ENCODE measurements around the gene PPP1R3G.
"Not testable (repeated sequence)": the region's sequence is repeated elsewhere in the genome, so short reads cannot be mapped to it uniquely, and the experiment has no call there.

PPP1R3G gene

DNA sequence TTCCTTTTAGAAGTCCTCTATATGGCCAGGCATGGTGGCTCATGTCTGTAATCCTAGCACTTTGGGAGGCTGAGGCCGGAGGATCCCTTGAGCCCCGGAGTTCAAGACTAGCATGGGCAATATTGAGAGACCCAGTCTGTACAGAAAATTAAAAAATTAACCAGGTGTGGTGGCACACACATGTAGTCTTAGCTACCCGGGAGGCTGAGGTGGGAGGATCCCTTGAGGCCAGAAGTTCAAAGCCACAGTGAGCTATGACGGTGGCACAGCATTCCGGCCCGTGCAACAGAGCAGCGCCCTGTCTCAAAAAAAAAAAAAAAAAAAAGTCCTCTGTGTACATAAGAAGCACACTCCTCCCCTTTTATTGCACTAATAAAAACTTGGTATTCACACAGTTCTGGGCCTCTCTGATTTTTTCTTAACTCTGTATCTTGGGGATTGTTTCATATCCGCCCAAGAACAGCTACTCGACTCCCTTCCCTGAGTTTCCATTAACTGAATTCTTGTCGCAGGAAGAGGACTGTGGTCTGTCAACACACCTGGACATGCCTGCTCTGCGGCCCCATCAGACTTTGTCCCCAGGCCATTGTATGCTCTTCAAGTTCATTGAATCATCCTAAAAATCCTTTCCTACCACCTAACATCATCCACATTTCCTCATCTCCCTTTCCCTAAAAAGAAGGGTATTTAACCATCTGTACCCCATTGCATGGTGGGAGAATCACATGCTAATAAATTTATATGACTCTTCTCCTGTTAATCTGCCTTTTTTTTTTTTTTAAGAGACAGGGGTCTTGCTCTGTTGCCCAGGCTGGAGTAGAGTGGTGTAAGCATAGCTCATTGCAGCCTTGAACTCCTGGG lies 25.9 kb upstream of the PPP1R3G start:
- no peak for DNase-seq
- TF ChIP-seq GATA1 (IDR thresholded peaks at IDR 0.05; ENCODE audit: low read depth, low read length) (no peak), POLR2A (IDR thresholded peaks at IDR 0.05; ENCODE audit: low read length) (no peak)

DNA sequence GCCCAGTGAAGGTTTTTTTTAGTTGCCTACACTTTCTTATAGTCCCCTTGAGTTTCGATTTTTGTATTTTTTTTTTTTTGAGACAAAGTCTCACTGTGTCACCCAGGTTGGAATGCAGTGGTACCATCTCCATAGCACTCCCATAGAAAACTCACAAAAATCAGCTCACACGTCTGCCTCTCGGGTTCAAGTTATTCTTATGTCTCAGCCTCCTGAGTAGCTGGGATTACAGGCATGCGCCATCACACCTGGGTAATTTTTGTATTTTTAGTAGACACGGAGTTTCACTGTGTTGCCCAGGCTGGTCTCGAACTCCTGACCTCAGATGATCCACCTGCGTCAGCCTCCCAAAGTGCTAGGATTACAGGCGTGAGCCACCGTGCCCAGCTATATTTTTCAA lies 24.7 kb upstream of the PPP1R3G start:
- DNase-seq, result not testable (repeated sequence)

DNA sequence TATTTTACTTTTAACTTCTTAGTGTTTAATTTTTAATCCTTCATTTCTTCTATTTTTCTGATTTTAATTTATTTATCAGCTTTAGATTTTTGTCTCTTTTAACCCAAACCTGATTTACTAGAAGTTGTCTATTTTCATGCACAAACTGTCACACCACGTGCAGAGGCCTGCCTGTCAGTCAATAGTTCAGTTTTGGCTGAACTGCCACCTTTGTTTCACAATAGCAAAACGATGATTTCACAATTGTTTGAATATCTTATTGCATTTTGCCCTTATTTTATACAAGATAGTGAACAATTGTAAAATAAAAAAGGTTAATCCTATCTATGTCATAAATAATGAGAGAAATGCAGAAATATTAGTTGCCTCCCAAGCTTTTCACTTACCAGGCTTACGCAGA lies 24.0 kb upstream of the PPP1R3G start:
- TF ChIP-seq POLR2A (IDR thresholded peaks at IDR 0.05; ENCODE audit: low read length) (no peak), GATA1 (IDR thresholded peaks at IDR 0.05; ENCODE audit: low read depth, low read length) (no peak)
- DNase-seq, result no peak

DNA sequence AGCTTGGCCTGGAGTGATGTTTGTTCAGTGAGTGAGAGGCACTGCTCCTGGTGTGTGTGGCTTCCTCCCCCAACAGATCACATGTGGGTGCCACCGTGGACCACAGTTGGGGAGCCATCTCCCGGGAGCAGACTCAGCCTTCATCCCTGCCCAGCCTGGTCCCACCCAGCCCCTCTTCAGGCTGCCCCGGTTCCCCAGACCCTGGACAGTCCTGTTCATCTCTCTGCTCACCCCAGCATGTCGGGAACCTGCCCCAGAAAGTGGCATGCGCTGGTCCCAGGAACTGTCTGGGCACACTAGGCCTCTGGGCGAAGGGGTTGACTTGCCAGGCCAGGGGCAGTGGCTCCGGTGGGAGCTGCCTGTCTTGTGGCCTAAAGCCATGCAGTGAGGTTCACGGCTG lies 21.5 kb upstream of the PPP1R3G start:
- DNase-seq, result no peak
- TF ChIP-seq GATA1 (IDR thresholded peaks at IDR 0.05; ENCODE audit: low read depth, low read length), result no peak
- TF ChIP-seq POLR2A (IDR thresholded peaks at IDR 0.05; ENCODE audit: low read length), result no peak

DNA sequence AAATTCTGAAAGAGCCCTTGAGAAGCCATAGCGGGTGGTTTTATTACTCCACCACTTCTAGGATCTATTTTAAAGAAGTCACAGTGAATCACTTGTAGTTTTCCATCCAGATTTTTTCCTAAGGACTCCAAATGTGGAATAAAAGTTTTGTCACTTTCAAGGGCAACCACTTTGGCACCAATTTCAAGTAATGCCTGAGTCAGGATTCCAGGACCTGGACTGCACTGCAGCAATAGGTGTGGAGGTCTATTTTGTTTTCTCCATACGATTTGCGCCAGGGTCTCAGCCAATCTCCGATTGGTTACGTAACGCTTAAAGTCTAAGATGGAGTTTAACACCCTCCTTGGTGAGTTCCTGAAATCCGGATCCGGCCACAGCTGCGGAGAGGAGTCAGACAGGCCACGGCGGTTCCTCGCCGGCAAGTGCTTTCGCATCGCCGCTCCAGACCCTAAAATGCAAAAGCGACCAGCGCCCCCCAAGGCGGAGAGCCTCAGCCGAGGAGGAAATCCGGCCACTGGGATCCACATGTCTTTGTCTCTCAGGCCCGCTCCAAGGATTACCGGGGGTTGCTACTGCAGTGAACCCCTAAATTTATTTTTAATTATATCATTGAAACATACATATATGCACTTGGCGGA lies 18.6 kb upstream of the PPP1R3G start:
- TF ChIP-seq GATA1 (IDR thresholded peaks at IDR 0.05; ENCODE audit: low read depth, low read length) (no peak), POLR2A (IDR thresholded peaks at IDR 0.05; ENCODE audit: low read length) (no peak)
- no peak for DNase-seq

DNA sequence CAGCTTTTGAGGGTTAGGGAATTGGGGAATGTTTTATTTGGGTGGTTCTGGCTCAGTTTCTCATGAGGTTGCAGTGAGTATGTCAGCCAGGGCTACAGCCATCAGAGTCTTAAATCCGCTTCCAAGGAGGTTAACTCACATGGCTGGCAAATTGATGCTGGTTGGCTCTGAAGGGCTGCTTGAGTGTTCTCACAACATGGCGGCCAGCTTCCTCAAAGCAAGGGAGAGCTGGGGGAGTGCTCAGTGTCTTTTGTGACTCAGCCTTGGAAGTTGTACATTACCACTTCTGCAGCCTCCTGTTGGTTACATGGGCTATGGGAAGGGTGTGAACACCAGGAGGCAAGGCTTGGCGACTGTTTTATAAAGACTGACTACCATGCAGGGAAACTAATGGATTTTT lies 17.8 kb upstream of the PPP1R3G start:
- DNase-seq, result no peak
- TF ChIP-seq POLR2A (IDR thresholded peaks at IDR 0.05; ENCODE audit: low read length) (no peak), GATA1 (IDR thresholded peaks at IDR 0.05; ENCODE audit: low read depth, low read length) (no peak)

DNA sequence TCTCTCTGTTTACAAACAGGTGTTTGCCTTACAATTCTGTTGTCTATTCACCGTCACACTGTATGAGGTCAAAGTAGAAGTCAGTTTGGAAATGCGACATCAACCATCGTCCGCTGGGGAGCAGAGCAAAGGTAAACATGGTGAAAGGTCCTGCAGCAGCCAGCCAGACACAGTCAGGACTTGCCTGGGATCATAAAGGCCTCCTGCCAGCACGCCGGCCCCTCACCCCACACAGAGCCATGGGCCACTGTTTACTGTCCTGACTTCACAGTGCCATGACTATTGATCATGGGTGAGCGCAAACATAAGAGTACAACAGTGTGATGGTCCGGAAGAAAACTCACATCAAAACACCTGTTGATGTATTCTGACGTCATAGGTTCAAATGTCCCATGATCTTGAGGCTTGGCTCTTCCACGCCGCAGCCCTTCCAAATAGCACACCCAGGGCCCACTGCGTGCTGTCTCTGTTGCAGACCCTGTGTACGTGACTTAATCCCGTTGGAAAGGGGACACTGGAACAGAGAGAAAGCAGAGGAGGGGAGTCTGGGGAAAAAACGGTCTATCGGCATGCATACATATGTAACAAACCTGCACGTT lies 16.9 kb upstream of the PPP1R3G start:
- no peak for TF ChIP-seq GATA1 (IDR thresholded peaks at IDR 0.05; ENCODE audit: low read depth, low read length)
- TF ChIP-seq POLR2A (IDR thresholded peaks at IDR 0.05; ENCODE audit: low read length), result no peak
- DNase-seq, result no peak

DNA sequence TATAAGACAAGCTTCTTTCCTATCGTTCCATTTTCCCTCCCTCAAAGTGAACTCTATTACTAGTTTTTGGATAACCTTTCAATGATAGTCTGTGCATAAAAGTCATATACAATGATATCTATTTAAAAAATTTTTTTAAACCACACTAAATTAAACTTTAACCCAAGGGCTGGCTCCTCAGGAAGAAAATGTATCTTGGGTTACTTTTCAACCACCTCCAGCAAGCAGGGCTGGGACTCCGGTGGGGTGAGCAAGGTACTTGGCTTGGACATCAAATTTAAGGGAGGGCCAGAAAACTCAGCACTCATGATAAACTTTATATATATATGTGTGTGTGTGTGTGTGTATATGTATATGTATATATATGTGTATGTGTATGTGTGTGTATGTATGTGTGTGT lies 13.9 kb upstream of the PPP1R3G start:
- TF ChIP-seq POLR2A (IDR thresholded peaks at IDR 0.05; ENCODE audit: low read length), result no peak
- no peak for TF ChIP-seq GATA1 (IDR thresholded peaks at IDR 0.05; ENCODE audit: low read depth, low read length)

DNA sequence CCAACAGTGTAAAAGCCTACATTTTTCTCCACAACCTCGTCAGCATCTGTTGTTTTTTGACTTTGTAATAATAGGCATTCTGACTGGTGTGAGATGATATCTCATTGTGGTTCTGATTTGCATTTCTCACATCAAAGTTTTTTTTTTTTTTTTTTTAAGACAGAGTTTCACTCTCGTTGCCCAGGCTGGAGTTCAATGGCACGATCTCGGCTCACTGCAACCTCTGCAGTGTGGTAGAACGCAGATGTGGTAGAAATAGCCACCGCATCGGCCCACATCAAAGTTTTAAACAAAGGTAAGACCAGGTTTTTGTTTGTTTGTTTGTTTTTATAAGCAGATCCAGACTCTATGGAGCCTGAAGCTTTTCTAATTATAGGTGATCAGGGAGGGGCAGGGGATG lies 12.7 kb upstream of the PPP1R3G start:
- no peak for DNase-seq
- TF ChIP-seq GATA1 (IDR thresholded peaks at IDR 0.05; ENCODE audit: low read depth, low read length) (no peak), POLR2A (IDR thresholded peaks at IDR 0.05; ENCODE audit: low read length) (no peak)

More for the DNA sequence above, 13.9 kb upstream of the PPP1R3G start:
- no peak for DNase-seq

DNA sequence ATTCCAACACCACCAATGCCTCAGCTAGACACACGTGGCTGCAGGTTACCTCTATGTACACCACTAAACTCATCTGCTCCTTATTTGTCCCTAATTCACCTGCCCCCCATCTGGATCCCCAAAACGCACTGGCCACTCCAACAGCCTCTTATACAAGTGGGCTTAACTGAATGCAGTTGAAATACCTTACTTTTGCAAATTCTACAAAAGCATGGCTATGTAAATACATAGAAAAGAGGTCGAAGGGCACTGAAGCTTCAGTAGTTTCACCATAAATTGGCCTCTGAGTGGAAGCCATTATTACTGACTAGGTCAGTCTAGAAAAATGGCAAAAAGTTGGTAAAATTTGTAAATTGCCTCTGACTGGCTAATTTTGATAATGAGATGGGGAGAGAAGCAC lies 11.1 kb upstream of the PPP1R3G start:
- TF ChIP-seq POLR2A (IDR thresholded peaks at IDR 0.05; ENCODE audit: low read length) (no peak), GATA1 (IDR thresholded peaks at IDR 0.05; ENCODE audit: low read depth, low read length) (no peak)
- no peak for DNase-seq

DNA sequence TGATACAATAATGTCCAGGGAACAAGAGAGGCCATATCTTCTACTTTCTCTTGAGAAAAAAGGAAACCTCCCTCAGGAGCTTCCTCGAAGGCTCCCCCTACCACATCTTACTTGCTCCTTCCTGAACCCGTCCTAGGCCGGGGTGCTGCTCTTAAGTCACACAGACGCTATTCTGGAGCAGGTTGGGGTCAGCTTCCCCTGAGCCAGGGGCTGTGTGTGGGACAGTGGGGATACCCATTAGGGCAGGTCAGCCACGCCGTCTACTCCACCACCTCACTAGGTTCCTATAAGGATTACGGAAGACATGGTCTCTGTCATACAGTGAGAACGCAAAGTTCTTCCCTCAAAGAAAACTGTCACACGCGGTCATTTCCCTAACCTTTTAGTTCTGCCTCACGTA lies 8.2 kb upstream of the PPP1R3G start:
- TF ChIP-seq POLR2A (IDR thresholded peaks at IDR 0.05; ENCODE audit: low read length) (no peak), GATA1 (IDR thresholded peaks at IDR 0.05; ENCODE audit: low read depth, low read length) (no peak)
- no peak for DNase-seq

DNA sequence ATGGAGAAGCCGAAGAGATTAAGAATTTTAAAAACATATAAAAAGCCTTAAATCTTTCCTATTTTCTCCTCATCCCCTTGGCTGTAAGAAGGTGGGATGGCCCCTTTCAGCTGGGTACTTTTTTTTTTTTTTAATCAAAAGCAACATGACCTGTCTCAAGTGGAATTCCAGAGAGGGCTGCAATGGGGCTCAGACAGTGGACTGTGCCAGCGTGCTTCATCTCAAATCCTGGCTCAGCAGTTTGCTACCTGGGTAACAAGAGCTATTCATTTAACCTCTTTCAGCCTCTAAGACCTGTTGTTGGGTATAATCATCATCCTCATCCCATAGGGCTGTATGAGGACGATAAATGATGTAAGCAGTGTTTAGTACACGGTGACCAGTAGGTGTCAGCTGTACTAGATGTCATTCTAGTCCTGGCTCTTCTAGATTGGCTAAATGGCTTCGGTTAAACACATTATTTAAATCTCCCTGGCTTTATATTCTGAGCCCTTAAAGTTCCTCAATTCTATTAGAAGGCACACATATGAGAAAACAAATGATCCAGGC lies 6.9 kb upstream of the PPP1R3G start:
- TF ChIP-seq POLR2A (IDR thresholded peaks at IDR 0.05; ENCODE audit: low read length) (no peak), GATA1 (IDR thresholded peaks at IDR 0.05; ENCODE audit: low read depth, low read length) (no peak)
- peak; percentile 6 to 17 for DNase-seq

DNA sequence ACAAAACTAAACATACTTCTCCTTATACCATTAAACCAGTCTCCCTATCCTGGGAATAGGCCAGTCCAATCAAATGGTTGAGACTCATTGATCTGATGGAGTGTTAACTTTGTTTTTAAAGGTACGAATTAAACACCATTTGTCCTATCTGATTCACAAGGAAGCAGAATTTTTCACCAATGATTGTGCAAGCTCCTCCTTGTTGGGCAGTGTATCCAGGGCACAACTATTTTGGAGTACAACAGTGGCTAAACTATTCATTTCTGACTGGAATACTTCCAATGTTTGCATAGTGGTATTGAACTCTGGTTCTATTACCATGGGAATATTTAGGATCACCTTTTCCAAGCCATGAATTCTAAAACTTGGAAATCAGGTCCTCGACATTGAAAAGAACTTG lies 5.4 kb upstream of the PPP1R3G start:
- DNase-seq, result no peak
- no peak for TF ChIP-seq GATA1 (IDR thresholded peaks at IDR 0.05; ENCODE audit: low read depth, low read length)
- no peak for TF ChIP-seq POLR2A (IDR thresholded peaks at IDR 0.05; ENCODE audit: low read length)

DNA sequence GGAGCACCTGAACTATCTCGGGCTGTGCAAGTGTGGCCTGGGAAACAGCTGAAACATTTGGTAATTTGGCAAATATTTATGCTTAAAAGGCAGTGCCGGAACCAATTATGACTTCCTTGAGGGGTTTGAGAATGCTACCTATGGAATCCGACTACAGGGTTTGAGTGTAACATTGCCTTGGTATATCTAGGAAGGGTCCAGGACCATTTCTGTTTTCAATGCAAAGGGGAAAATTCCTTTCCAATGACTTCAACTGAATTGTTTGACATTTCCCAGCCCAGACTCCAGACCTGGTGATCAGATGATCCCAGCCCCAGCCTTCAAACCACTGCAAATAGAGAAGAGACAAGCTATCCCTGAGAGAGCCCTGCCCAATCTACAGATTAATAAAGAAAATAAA lies 4.6 kb upstream of the PPP1R3G start:
- TF ChIP-seq GATA1 (IDR thresholded peaks at IDR 0.05; ENCODE audit: low read depth, low read length), result no peak
- TF ChIP-seq POLR2A (IDR thresholded peaks at IDR 0.05; ENCODE audit: low read length), result no peak
- DNase-seq, result no peak
